ENCODE measurements around the gene FYN.

Gene FYN

DNA sequence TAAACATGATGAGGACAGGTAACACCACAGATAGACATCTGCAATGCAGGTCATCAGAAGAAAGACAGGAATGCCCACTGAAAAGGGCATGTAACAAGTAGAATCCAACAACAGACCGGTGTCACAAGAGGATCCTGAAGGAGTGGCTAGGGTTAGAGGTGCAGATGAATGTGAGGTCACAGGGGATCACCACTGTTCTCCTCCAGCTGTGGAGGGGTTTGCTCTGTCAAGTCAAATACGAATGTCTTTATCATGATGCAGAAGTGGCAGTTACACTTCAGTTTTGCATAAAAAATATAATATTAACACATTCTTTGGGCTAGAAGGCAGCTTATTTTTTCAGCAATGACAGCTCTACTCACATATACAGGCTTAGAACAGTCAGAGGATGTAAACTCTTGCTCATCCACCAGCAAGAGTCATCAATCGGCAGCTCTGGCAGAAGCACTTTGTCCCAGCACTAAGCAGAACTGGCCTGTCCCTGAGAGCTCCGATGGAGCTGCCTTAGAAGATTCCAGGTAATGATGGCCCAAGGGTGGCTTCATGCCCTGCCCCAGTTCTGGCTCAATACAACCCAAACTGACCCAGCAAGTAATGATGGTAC lies 137.1 kb downstream of the FYN start:
- Histone ChIP-seq H3K4me3 (ENCODE audit: low read depth in 1 of 2, low read length in 2 of 2) (no peak overlapping the region), H3K4me2 (ENCODE audit: insufficient read depth, low read length) (no peak overlapping the region), H2AFZ (ENCODE audit: low read depth, low read length) (no peak overlapping the region), H3K79me2 (ENCODE audit: insufficient read depth, low read length) (peaks cover 61% of the 10 kb centered on the region), H3K4me1 (ENCODE audit: insufficient read depth, low read length) (no peaks in the 10 kb centered on the region), H3K27ac (ENCODE audit: low read length) (no peak overlapping the region), H3K27me3 (ENCODE audit: insufficient read depth, low read length, poor library complexity) (no peaks in the 10 kb centered on the region), H3K36me3 (ENCODE audit: insufficient read depth, low read length) (peaks cover 43% of the 10 kb centered on the region), H4K20me1 (ENCODE audit: insufficient read depth, low read length) (peaks cover 17% of the 10 kb centered on the region; the same call in 1 of the 2 replicates), H3K9me3 (ENCODE audit: insufficient read depth, low read length, severe bottlenecking) (peaks cover 2% of the 10 kb centered on the region), H3K9ac (ENCODE audit: low read depth, low read length) (no peak overlapping the region)
- TF ChIP-seq, protein P1, sequence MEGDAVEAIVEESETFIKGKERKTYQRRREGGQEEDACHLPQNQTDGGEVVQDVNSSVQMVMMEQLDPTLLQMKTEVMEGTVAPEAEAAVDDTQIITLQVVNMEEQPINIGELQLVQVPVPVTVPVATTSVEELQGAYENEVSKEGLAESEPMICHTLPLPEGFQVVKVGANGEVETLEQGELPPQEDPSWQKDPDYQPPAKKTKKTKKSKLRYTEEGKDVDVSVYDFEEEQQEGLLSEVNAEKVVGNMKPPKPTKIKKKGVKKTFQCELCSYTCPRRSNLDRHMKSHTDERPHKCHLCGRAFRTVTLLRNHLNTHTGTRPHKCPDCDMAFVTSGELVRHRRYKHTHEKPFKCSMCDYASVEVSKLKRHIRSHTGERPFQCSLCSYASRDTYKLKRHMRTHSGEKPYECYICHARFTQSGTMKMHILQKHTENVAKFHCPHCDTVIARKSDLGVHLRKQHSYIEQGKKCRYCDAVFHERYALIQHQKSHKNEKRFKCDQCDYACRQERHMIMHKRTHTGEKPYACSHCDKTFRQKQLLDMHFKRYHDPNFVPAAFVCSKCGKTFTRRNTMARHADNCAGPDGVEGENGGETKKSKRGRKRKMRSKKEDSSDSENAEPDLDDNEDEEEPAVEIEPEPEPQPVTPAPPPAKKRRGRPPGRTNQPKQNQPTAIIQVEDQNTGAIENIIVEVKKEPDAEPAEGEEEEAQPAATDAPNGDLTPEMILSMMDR (IDR thresholded peaks at IDR 0.05; ENCODE audit: borderline replicate concordance, extremely low read depth, low read length, poor library complexity, severe bottlenecking): no peak
- no peak for TF ChIP-seq EZH2 (IDR thresholded peaks at IDR 0.05; ENCODE audit: borderline replicate concordance, low read depth, low read length, severe bottlenecking)
- DNase-seq (no peak), ATAC-seq (ENCODE audit: insufficient read depth, low read depth) (no peak)

DNA sequence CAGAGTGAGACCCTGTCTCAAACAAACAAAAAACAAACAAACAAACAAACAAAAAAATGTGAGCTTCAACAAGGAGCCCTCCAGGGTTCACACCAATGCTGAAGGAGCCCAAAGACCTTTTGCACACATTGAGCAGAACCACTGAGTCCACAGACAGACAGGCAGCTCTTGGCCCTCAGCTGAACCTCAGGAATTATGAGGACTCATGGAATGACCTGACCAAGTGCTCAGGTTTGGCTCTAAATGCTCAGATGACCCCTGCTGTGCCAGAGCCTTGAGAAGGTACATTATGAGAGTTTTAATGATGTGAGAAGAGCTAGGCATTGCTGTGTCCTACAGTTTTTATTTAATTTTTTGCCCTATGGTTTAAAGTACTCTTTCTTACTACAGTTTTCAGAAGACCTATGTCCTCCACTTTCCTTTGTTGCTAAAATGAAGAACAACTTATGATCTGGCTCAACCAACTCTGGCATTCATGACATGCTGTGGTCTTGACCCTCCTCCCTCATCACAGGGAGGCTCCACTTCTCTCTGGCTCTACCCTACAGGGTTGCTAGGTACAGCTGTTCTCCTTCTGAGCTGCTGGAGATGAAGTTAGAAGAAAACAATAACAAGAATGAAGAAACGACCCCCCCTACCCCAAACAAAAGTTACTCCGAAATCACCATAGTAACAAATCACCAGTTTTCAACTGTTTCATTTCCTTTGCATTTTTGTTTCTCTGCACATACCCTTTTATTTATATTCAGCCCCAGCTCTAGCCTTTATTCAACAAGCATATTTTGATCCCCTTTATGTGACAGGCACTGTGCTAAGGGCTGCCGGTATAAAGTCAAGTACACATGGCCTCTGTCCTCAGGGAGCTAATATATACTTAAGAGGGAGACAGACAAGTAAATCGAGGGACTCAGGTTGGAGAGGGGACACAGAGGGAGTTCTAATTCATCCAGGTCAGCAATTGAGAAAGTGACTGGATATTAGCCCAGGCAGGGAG lies 138.9 kb downstream of the FYN start:
- TF ChIP-seq, protein P1 (IDR thresholded peaks at IDR 0.05; ENCODE audit: borderline replicate concordance, extremely low read depth, low read length, poor library complexity, severe bottlenecking): no peak
- no peak for TF ChIP-seq EZH2 (IDR thresholded peaks at IDR 0.05; ENCODE audit: borderline replicate concordance, low read depth, low read length, severe bottlenecking)
- no peak overlapping the region for H2AFZ ChIP-seq (ENCODE audit: low read depth, low read length)
- DNase-seq (no peak), ATAC-seq (ENCODE audit: insufficient read depth, low read depth) (no peak)
- no peaks in the 10 kb centered on the region for H3K27me3 ChIP-seq (ENCODE audit: insufficient read depth, low read length, poor library complexity)
- H4K20me1 ChIP-seq (ENCODE audit: insufficient read depth, low read length): peaks cover 14% of the 10 kb centered on the region; the same call in 1 of the 2 replicates
- H3K4me2 ChIP-seq (ENCODE audit: insufficient read depth, low read length): no peak overlapping the region
- peaks cover 2% of the 10 kb centered on the region for H3K9me3 ChIP-seq (ENCODE audit: insufficient read depth, low read length, severe bottlenecking)
- H3K9ac ChIP-seq (ENCODE audit: low read depth, low read length): no peak overlapping the region
- H3K27ac ChIP-seq (ENCODE audit: low read length): no peak overlapping the region
- H3K4me3 ChIP-seq (ENCODE audit: low read depth in 1 of 2, low read length in 2 of 2): no peak overlapping the region
- no peaks in the 10 kb centered on the region for H3K4me1 ChIP-seq (ENCODE audit: insufficient read depth, low read length)
- H3K36me3 ChIP-seq (ENCODE audit: insufficient read depth, low read length): peaks cover 33% of the 10 kb centered on the region
- H3K79me2 ChIP-seq (ENCODE audit: insufficient read depth, low read length): peaks cover 64% of the 10 kb centered on the region

DNA sequence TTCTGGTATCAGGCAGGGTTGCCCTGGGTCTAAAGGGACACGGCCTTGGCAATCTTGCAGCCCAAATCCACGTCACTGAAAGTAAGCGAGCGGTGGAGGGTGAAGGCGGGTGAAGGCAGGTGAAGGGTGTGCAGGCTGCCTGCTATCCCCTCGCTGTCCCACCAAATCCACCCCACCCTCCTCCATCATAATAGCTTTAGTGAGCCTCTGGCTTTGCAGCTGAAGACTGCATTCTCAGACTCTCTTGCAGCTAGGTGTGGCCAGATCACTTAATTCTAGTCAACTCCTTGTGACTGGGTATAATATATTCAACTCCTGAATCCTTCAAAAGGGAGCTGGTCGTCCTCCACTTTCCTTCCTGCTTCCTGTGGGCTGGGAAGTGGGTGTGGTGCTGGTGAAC lies 140.9 kb downstream of the FYN start:
- Histone ChIP-seq H3K4me3 (ENCODE audit: low read depth in 1 of 2, low read length in 2 of 2) (no peak overlapping the region), H3K79me2 (ENCODE audit: insufficient read depth, low read length) (peaks cover 53% of the 10 kb centered on the region), H2AFZ (ENCODE audit: low read depth, low read length) (no peak overlapping the region), H3K9me3 (ENCODE audit: insufficient read depth, low read length, severe bottlenecking) (peaks cover 2% of the 10 kb centered on the region), H3K36me3 (ENCODE audit: insufficient read depth, low read length) (peaks cover 27% of the 10 kb centered on the region), H3K9ac (ENCODE audit: low read depth, low read length) (no peak overlapping the region), H3K4me1 (ENCODE audit: insufficient read depth, low read length) (no peaks in the 10 kb centered on the region), H4K20me1 (ENCODE audit: insufficient read depth, low read length) (peaks cover 3% of the 10 kb centered on the region; the same call in 1 of the 2 replicates), H3K4me2 (ENCODE audit: insufficient read depth, low read length) (no peak overlapping the region), H3K27ac (ENCODE audit: low read length) (no peak overlapping the region), H3K27me3 (ENCODE audit: insufficient read depth, low read length, poor library complexity) (no peaks in the 10 kb centered on the region)
- no peak for TF ChIP-seq EZH2 (IDR thresholded peaks at IDR 0.05; ENCODE audit: borderline replicate concordance, low read depth, low read length, severe bottlenecking)
- TF ChIP-seq, protein P1 (IDR thresholded peaks at IDR 0.05; ENCODE audit: borderline replicate concordance, extremely low read depth, low read length, poor library complexity, severe bottlenecking): no peak
- no peak for ATAC-seq (ENCODE audit: insufficient read depth, low read depth)
- no peak for DNase-seq
